Inflammatory macrophage (primary cell): ENCODE data around the gene DNPEP.
"Not testable (repeated sequence)": the region's sequence is repeated elsewhere in the genome, so short reads cannot be mapped to it uniquely, and the experiment has no call there.

ENCODE experiments used
- DNase-seq, 2 donors: peaks; one replicate each; pipeline ENCODE4 v3.0.0-alpha.2; 2020 to 2022

DNPEP gene

GRCh38 chr2:219419012-219419324, 31.3 kb upstream of the DNPEP start:
- DNase-seq = no peak

- no peak for DNase-seq
These were observed 30.7 kb upstream of the DNPEP start, which contains the start of gene DES for GRCh38 chr2:219418155-219419011. Gene DES (plus strand): TSS chr2:219418377. CDS start chr2:219418463, 86 bp downstream.

GRCh38 chr2:219417374-219417773, 29.7 kb upstream of the DNPEP start:
- no peak for DNase-seq

GRCh38 chr2:219416938-219417337, 29.2 kb upstream of the DNPEP start:
- DNase-seq = no peak

- DNase-seq = no peak
These were observed 28.5 kb upstream of the DNPEP start for GRCh38 chr2:219416235-219416602.

- no peak for DNase-seq
These were observed 28.0 kb upstream of the DNPEP start for GRCh38 chr2:219415580-219416234.

GRCh38 chr2:219414857-219415256, 27.1 kb upstream of the DNPEP start:
- DNase-seq = no peak

- no peak for DNase-seq
These were observed 22.7 kb upstream of the DNPEP start for GRCh38 chr2:219410390-219410789.

- DNase-seq = no peak
These were observed 21.9 kb upstream of the DNPEP start for GRCh38 chr2:219409619-219410018.

- no peak for DNase-seq
These were observed 20.9 kb upstream of the DNPEP start for GRCh38 chr2:219408631-219409030.

- DNase-seq = no peak
These were observed 20.5 kb upstream of the DNPEP start for GRCh38 chr2:219408204-219408603.

- not testable (repeated sequence) for DNase-seq
These were observed 19.6 kb upstream of the DNPEP start for GRCh38 chr2:219407343-219407742.

GRCh38 chr2:219406861-219407230, 19.1 kb upstream of the DNPEP start:
- no peak for DNase-seq

GRCh38 chr2:219405958-219406860, 18.5 kb upstream of the DNPEP start:
- DNase-seq = no peak

GRCh38 chr2:219405451-219405850, 17.7 kb upstream of the DNPEP start:
- no peak for DNase-seq

GRCh38 chr2:219404954-219405353, 17.2 kb upstream of the DNPEP start:
- DNase-seq = no peak

- DNase-seq = no peak
These were observed 16.7 kb upstream of the DNPEP start for GRCh38 chr2:219404291-219404910.

GRCh38 chr2:219403861-219404260, 16.1 kb upstream of the DNPEP start:
- no peak for DNase-seq

GRCh38 chr2:219402665-219403515, 15.2 kb upstream of the DNPEP start:
- DNase-seq = peak; percentile 82

GRCh38 chr2:219401606-219402005, 13.9 kb upstream of the DNPEP start:
- peak; percentile 75 to 76 for DNase-seq

- no peak for DNase-seq
These were observed 12.8 kb upstream of the DNPEP start for GRCh38 chr2:219400562-219400961.
